Tibial artery (tissue), 4 donors: Measurements from ENCODE around the gene TM7SF2.

Experiments used
- DNase-seq, 2 donors: peaks; one replicate each; pipeline ENCODE4 v3.0.0-alpha.2; 2019
- H3K27ac ChIP-seq, 2 donors: fragments of 200-600 bp; sonication (generic) in 1 of 2; 1 replicate in 1 of 2; 2 replicates in 1 of 2; pipeline ENCODE4 v1.5.1; 2018 to 2019; ENCODE audit warnings: mild to moderate bottlenecking in 1 of 2
- H3K27me3 ChIP-seq, 2 donors: fragments of 200-600 bp; sonication (generic) in 1 of 2; one replicate each; pipeline versions ENCODE4 v1.5.1 to v1.6.0; 2016 to 2019
- H3K36me3 ChIP-seq, 3 donors: fragments of 200-600 bp; sonication (generic) in 2 of 3; one replicate each; pipeline ENCODE4 v1.5.1; 2016 to 2019; ENCODE audit warnings: mild to moderate bottlenecking in 2 of 3
- H3K4me1 ChIP-seq, 4 donors: fragments of 200-600 bp; sonication (generic) in 2 of 4; 1 replicate in 3 of 4; 2 replicates in 1 of 4; pipeline ENCODE4 v1.5.1; 2016 to 2019
- H3K4me3 ChIP-seq, 2 donors: fragments of 200-600 bp; sonication (generic) in 1 of 2; 1 replicate in 1 of 2; 2 replicates in 1 of 2; pipeline ENCODE4 v1.5.1; 2018 to 2019; ENCODE audit warnings: mild to moderate bottlenecking in 2 of 2
- H3K9me3 ChIP-seq, 3 donors: fragments of 200-600 bp; sonication (generic) in 1 of 3; one replicate each; pipeline ENCODE4 v1.5.1; 2016 to 2019
- CTCF ChIP-seq, 2 experiments: fragments of 200-600 bp in 1 of 2; fragments of 450-650 bp in 1 of 2; IDR thresholded peaks; one replicate each; pipeline ENCODE4 v1.5.1; 2017 to 2019; ENCODE audit warnings: antibody characterized with exemption in 2 of 2, mild to moderate bottlenecking in 1 of 2, moderate library complexity in 1 of 2
- intact Hi-C: fragments of 100-400 bp; cut with DNase I; formaldehyde crosslinking; loops from one replicate; pipeline ENCODE4 v1.15.0; 2023; ENCODE audit warnings: low total_unique reads

Gene TM7SF2

GRCh38 chr11:65111159-65111743 lies 421 bp upstream of the TM7SF2 start:
- Histone ChIP-seq H3K4me1 (peaks cover 10 to 42% (median 40%) of the 10 kb centered on the region in 4 donors), H3K27me3 (no peaks in the 10 kb centered on the region), H3K36me3 (peaks cover 18 to 47% (median 30%) of the 10 kb centered on the region in 3 donors), H3K4me3 (peak overlapping the region; percentile 44 to 59), H3K27ac (peak overlapping the region; percentile 49 to 58), H3K9me3 (no peaks in the 10 kb centered on the region)
- intact Hi-C loops = loop anchor here (2.0 to 10.0 kb wide), 2 partner anchors 70 to 186 kb away; partner anchors contain the start of genes CAPN1 and PPP2R5B
- DNase-seq = no peak
- no peak for TF ChIP-seq CTCF (IDR thresholded peaks at IDR 0.05)

DNA sequence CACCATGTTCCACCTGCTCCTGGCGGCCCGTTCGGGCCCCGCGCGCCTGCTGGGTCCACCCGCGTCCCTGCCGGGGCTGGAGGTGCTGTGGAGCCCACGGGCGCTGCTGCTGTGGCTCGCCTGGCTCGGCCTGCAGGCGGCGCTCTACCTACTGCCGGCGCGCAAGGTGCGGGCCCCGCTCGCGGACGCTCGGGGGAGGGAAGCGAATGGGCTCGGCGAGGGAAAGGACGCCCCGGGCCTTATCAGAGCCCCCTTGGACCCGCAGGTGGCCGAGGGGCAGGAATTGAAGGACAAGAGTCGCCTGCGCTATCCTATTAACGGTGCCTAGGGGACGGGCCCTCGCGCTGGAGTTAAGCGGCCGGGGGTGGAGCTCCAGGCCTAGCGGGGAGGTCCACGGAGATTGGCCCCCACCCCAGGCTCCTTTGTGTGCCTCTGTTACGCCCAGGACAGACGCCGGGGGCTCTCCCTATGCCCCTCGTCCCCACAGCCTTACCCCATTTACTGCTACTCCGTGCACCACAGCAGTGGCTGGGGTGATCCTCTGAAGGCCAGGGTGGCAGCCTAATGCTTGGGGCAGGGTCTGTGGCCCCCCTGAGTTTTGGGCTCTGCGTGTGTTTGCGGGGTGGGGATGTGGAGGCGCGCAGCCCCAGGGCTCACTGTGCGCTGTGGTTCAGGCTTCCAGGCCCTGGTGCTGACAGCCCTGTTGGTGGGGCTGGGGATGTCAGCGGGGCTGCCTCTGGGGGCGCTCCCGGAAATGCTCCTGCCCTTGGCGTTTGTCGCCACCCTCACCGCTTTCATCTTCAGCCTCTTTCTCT lies 1.1 kb downstream of the TM7SF2 start:
- Histone ChIP-seq H3K4me3 (peak overlapping the region; percentile 44 to 59), H3K27me3 (no peaks in the 10 kb centered on the region), H3K4me1 (peaks cover 10 to 52% (median 48%) of the 10 kb centered on the region in 4 donors), H3K36me3 (peaks cover 14 to 39% (median 25%) of the 10 kb centered on the region in 3 donors), H3K9me3 (no peaks in the 10 kb centered on the region), H3K27ac (peak overlapping the region; percentile 49 to 58)
- peak; percentile 66 to 73 for TF ChIP-seq CTCF (IDR thresholded peaks at IDR 0.05)
- no peak for DNase-seq
- intact Hi-C loops = loop anchor here (10.0 kb wide), 1 partner anchor 188 kb away; the partner anchor contains the start of gene PPP2R5B

- intact Hi-C loops = loop anchor here (10.0 kb wide), 1 partner anchor 189 kb away; the partner anchor contains the start of gene PPP2R5B
- H3K4me1 ChIP-seq = peaks cover 10 to 52% (median 48%) of the 10 kb centered on the region in 4 donors
- peak overlapping the region in 1 of 2 donors; percentile 49 for H3K27ac ChIP-seq
- DNase-seq = no peak
- no peaks in the 10 kb centered on the region for H3K9me3 ChIP-seq
- no peaks in the 10 kb centered on the region for H3K27me3 ChIP-seq
- H3K36me3 ChIP-seq = peaks cover 8 to 39% (median 24%) of the 10 kb centered on the region in 3 donors
- H3K4me3 ChIP-seq = peak overlapping the region in 1 of 2 donors; percentile 59
- no peak for TF ChIP-seq CTCF (IDR thresholded peaks at IDR 0.05)
Observed at GRCh38 chr11:65113361-65113756, 1.7 kb downstream of the TM7SF2 start.

- peaks cover 10 to 52% (median 48%) of the 10 kb centered on the region in 4 donors for H3K4me1 ChIP-seq
- H3K4me3 ChIP-seq = no peak overlapping the region
- intact Hi-C loops = loop anchor here (10.0 kb wide), 1 partner anchor 189 kb away; the partner anchor contains the start of gene PPP2R5B
- no peak overlapping the region for H3K27ac ChIP-seq
- H3K27me3 ChIP-seq = no peaks in the 10 kb centered on the region
- H3K9me3 ChIP-seq = no peaks in the 10 kb centered on the region
- no peak for TF ChIP-seq CTCF (IDR thresholded peaks at IDR 0.05)
- DNase-seq = no peak
- H3K36me3 ChIP-seq = peaks cover 7 to 39% (median 24%) of the 10 kb centered on the region in 3 donors
Observed at GRCh38 chr11:65113839-65114238, 2.2 kb downstream of the TM7SF2 start.

DNA sequence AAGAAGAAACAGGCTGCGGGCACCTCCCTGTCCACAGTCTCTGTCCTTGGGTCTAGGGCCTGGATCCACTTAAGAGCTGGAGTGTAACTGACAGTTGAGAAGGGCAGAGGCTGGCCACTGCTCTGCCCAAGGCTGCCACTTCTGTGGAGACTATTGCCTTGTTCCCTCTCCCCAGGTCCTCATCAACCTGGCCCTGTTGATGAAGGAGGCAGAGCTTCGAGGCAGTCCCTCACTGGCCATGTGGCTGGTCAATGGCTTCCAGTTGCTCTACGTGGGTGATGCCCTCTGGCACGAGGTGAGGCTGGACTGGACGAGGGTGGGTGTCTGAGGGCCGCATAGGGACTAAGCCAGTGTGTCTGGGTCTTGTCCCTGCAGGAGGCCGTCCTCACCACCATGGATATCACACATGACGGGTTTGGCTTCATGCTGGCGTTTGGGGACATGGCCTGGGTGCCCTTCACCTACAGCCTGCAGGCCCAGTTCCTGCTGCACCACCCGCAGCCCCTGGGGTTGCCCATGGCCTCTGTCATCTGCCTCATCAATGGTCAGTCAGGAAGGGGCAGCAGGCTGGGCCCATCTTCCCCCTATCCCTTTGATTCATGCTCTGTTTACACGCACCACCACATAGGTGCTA lies 3.0 kb downstream of the TM7SF2 start:
- TF ChIP-seq CTCF (IDR thresholded peaks at IDR 0.05) = no peak
- no peaks in the 10 kb centered on the region for H3K27me3 ChIP-seq
- H3K36me3 ChIP-seq = peaks cover 7 to 39% (median 24%) of the 10 kb centered on the region in 3 donors
- no peaks in the 10 kb centered on the region for H3K9me3 ChIP-seq
- H3K4me3 ChIP-seq = no peak overlapping the region
- intact Hi-C loops = loop anchor here (5.0 to 10.0 kb wide), 2 partner anchors 102 to 190 kb away; partner anchors contain the start of genes ARL2 and PPP2R5B
- peaks cover 10 to 52% (median 48%) of the 10 kb centered on the region in 4 donors for H3K4me1 ChIP-seq
- DNase-seq = no peak
- H3K27ac ChIP-seq = no peak overlapping the region
